ENCODE results near the gene SAMD4B.
"Not testable (repeated sequence)": the region's sequence is repeated elsewhere in the genome, so short reads cannot be mapped to it uniquely, and the experiment has no call there.

Gene SAMD4B

DNA sequence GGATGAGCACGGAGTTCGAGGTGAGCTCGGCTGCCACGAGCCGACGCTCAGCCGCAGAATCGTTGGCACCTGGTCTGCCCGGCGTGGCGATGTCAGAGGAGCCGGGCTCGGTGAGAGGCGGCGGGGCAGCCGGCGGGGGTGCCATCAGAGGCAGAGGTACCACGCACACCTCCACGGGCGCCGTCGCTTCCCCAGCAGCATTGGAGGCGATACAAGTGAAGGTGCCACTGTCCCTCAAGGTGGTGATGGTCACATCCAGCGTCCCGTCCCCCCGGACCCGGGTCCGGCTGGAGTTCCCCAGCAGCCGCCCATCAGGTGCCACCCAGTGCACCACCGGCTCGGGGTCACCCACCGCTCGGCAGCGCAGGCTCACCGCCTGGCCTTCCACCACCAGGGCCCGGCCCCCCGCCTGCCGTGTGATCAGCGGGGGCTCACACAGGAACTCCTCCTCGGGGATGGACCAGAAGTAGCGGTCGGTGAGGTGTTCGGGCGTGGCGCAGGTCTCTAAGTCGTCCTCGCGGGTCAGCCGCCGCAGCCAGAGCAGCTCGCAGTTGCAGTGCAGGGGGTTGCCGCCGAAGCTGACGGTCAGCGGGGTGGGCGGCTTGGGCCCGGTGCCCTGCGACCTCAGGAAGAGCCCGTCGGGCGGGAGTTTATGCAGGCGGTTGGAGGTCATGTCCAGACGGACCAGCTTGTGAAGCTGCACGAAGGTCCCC is 28.0 kb upstream of the SAMD4B start:
- DNase-seq = no peak

DNA sequence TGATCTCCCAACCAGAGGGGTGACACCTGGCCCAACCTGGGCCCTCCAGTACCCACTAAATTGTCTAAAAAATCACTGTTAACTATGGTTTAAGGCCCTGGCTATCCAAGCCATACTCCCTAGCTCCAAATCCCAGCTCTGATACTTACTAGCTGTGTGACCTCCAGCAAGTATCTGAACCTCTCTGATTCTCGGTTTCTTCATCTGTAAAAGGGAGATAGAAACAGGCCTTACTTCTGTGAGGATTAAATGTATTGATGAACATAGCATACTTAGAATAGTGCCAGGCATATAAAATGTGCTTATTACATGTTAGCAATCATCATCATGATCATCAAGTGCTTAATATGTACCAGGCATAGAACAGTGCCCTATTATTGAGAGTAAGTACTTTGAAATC is 26.3 kb upstream of the SAMD4B start:
- no peak for DNase-seq

DNA sequence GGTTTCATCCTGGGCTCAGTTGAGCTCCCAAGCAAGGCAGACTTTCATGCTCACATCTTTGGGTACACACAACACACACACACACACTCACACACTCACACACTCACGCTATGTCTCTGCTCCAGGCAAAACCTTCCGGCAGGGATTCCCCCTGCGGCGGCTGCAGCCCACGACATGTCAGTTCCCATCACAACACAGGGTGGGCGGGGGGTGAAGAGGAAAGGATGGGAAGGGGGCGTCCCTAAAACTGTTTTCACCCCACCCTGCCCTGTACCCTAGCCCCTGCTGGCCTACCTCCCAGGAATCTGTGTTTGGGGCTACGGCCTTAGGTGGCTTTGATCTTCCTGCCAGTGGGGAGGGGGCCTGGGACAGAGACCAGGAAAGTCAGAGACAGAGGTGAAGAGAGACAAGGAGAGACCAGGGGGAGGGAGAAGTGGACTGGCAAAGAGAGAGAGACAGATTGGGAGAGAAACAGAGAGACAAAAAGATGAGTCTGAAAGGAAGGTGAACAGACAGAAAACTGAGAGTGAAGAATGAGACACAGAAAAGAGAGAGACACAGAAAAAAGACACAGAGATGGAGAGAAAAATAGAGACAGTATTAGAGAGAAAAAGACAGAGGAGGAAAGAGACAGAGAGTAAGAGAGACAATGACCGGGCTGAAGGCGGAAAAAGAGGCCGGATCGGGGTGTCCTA is 25.4 kb upstream of the SAMD4B start:
- DNase-seq = no peak

DNA sequence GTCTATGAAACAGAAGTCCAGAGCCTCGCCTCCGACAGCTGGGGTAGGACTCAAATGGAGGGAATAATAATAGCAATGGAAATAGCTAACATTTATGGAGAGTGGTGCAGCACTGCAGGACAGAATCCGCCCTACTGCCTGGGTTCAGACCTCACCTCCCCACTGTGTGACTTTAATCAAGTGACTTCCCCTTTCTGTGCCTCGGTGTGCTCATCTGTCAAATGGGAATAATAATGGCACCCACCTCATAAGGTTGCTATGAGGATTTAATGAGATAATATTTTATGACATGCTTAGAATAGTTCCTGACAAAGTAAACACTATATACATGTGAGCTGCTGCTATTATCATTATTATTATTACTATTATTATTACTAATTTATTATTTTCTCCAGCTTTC is 24.7 kb upstream of the SAMD4B start:
- DNase-seq = no peak

DNA sequence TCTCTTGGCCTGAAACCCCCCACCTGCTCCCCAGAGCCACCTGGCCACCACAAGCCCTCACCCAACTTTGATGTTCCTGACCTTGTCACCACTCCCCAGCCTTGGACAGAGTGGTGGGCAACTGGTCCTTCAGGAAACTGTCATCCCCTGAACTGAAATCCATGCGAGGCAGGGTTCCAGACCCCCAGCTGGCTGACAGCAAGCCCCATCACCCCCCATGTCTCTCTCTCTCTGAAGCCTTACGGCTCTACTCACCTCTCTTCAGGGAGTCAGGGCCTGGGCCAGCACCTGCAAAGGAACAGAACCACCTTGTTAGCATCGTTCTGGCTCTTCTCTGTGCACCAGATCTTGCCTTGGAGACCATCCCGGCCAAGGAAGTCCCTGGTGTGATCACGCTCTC is 24.1 kb upstream of the SAMD4B start:
- no peak for DNase-seq

DNA sequence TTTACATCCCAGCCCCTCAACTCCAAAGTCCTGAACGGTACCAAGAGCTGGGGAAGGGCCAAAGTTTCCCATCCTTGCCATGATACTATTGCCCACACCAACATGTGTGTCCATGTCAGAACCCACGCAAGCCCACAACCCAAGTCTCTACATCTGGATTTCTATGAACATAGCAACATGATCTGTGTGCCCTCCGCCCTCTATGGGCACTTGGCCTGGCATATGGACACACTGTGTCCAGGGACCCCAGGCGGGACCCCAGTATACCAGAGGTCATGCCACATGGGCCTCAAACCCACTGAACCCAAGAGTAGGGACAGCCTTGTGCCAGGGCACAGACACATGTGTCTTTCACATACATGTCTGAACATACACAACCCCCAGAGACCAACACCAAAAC is 23.5 kb upstream of the SAMD4B start:
- DNase-seq = no peak

DNA sequence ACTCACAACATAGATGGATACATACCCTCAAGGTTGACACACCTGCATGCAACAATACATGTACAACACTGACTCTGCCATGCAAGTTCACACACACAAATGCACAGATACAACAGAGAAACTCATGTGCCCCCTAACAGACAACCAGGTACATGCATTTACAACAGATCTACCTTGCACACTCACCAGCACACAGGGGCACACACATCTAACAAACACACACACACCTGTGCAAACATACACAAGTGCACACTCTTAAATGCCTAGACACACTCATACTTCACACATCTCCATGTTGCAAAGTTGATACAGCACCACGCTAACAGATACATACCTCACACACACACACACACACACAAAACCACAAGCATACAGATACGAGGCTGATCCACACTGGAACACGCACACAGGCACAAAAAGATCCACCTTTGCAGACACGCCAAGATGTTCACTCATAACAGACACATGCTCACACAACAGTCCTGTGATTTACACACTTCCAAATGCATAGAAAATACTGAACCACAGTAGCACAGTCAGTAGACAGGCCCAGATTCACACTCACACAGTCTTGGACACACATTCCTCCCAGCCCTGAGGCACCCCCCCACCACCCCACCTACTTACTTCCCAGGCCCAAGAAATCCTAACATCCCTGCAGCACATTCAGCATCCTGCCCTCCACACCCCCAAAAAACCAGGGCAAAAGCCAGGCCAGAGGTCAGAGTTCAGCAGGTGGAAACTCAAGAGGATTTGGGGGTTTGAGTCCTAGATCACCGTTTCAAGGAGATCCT is 22.9 kb upstream of the SAMD4B start:
- DNase-seq = no peak

DNA sequence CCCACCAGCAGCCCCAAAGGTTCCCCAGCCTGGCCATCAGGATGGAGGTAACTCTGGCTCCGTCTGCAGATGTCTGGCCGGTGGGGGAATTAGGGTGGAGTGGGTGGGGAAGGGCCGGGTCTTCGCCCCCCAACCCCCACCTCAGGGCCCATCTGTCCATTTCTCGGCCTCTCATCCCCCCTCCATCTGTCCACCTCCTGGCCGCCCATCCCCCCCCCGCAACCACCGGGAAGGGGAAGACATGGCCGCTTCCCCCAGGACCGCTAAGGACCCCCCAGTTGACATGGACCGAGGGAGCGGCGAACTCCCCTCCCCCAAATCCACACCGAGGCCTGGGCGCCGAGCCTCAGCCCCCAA is 22.4 kb upstream of the SAMD4B start:
- no peak for DNase-seq

DNA sequence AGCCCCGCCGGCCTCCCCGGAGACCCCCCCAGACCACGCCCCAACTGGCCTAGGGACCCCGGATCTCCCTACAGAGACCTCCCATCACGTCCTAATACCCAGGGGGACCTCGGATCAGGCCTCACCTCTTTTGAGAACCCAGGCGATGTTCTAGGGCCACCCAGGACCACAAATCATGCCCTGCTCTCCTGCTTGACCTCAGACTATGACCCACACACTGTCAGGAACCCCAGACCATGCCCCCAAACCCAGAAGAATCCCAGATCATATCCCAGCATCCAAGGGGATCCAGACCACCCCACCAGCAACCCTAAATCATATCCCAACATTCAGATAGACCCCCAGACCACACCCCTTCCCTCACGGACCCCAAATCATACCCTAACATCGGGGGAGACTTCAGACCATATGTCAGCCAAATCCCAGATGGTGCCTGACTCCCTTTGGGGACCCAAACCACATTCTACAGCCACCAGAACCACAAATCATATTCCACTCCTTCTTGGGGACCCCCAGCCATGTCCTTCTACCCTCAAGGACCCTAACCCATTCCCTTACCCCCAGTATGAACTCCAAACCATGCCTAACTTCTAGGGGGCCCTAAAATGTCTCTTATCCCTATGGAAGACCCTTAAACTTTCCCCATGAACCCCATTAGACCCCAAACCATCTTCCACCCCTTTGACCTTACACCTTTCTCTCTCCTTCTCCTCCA is 20.9 kb upstream of the SAMD4B start:
- DNase-seq = no peak

DNA sequence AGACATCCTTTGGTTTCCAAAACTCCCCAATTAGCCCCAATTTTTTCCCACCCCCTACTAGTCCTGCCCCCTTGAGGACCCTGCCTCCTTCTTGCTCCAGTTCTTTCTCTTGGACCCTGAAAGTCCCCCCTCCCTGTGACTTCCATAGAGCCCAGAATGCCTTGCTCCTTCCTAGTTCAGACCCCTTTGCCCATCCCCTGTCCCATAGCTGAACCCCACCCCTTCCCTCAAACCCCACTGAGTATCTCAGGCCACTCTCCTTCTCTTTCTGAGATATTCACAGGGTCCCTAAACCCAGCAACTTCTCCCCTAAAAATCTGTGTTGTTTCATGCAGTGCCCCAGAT is 20.4 kb upstream of the SAMD4B start:
- no peak for DNase-seq

DNA sequence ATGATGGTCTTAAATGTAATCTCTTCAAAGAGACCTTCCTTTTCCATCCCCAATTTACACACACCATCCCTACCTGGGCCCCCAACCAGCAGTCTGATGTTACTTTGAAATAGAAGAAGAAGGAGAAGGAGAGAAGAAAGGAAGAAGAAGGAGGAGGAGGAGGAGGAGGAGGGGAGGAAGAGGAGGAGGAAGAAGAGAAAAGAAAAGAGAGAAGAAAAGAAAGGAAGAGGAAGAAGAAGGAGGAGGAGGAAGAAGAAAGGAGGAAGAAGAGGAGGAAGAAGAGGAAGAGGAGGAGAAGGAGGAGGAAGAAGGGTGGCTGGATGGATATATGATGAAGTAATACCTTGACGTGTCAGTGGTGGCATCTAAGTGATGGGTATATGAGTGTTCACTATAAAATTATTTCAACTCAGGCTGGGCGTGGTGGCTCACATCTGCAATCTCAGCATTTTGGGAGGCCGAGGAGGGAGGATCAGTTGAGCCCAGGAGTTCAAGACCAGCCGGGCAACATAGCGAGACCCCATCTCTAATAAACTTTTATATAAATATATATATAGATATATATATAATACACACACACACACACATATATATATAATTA is 17.9 kb upstream of the SAMD4B start:
- no peak for DNase-seq

DNA sequence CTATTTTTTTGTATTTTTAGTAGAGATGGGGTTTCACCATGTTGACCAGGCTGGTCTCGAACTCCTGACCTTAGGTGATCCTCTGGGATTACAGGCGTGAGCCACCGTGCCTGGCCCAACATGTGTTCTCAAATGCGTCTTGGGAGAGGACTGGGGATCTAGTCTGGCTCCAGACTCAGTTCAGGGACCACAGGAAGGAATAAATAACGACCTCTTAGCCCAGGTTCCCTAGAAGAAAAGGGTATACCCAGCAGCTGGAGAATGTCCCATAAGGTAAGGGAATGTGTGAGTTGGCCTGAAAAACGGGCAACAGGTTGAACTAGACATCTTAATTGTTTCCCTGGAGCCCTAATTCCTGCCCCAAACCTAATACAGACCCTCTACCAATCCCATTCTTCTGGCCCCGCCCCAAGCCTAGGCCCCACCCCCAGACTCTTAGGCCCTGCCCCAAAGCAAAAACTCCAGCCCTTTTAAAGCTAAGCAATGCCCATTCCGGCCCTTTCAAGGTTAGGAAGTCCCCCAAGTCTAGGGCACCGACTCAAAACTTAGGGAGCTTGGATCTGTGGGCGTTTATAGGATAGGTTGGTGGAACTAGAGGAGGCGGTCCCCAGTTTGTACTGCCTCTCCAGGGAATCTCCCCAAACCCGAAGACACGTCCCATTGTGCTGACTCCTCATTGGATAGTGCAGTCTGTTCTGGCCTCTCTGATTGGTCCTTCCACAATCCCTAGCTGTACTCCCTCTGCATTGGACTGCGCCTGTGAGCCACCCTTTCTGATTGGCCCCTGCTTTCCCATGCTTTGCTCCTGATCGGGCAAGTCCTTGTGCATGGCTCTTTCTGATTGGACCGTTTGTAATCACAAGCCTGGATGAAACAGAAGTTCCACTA is 16.2 kb upstream of the SAMD4B start:
- DNase-seq = no peak

DNA sequence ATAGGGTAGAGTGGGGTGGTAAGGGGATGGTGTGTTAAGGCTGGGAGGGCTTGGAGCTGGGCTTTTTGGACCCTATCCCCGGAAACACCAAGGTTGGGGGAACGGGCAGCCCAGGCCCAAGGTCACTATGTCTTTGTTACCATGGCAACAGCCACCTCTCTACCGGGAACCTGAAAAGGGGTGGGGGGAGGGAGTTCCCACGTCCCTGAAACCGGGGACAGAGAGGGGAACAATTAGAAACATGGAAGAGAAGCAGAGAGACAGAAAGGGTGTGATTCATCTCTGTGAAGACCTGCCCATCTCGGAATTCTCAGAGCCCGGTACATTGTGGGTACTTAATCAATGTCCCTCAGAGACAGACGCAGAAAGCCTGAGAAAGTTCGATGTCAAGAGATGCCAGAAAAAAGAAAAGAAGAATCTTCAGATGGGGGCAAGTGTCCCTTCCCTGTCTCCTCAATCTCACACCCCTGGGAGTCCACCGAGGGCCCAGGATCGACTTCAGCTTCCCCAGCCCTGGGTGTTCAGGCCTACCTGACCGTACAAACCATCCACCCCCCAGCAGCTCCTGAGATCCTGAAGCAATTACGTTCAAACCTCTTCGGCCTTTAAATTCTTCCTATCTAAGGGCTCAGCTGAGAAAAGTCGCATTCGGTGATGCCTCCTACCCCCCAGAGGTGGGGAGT is 14.7 kb upstream of the SAMD4B start:
- DNase-seq = no peak

DNA sequence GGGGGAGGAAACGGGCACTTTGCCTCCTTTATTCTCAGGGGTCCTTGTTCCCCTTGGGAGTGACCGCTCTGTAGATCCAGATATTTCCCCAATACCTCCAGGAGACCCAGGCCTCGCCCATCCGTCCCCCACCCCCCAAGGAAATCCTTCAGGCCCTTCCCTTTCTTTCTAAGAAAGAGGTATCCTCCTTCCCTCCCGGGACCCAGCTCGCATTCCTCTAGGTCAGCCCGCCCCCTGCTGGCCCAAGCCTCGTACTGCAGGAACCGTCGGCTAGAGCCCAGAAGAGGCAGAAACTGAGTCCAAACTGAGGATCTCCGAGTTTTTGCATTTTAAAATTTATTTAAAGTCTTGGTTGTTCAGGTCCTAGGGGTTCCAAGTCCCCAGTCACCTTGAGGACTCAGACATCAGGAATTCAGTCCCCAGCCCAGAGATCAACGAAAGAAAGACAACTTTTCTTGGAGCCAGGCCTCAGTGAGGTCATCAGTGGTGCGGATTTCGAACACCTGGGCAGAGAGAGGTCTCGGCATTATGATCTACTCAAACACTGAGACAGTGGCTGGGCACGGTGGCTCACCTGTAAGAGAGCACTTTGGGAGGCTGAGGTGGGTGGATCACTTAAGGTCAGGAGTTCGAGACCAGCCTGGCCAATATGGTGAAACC is 14.0 kb upstream of the SAMD4B start:
- no peak for DNase-seq

DNA sequence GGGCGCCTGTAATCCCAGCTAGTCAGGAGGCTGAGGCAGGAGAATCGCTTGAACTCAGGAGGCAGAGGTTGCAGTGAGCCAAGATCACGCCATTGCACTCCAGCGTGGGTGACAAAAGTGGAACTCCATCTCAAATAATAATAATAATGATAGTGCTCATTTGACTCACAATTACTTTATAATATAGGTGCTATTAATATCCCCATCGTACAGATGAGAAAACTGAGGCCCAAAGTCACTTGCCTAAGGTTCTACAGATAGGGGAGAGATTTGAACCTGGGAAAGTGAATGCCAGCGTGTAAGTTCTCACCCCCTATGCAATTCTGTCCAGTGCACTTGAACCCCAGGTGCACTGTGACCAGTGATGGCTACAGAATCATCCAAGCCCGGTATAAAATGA is 12.3 kb upstream of the SAMD4B start:
- DNase-seq = no peak

DNA sequence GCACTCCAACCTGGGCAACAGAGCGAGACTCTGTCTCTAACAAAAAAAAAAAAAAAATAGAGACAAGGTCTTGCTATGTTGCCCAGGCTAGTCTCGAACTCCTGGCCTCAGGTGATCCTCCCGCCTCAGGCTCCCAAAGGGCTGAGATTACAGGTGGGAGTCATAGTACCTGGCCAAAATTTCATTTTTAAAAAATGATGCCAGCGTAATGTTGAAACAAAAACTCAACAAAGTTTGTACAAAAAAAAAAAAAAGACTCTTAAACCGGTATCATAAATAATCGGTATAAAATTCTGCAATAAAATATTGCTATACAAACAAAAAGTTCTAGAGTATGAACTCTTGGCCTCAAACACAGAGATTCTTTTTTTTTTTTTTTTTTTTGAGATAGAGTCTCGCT is 9.9 kb upstream of the SAMD4B start:
- no peak for DNase-seq

DNA sequence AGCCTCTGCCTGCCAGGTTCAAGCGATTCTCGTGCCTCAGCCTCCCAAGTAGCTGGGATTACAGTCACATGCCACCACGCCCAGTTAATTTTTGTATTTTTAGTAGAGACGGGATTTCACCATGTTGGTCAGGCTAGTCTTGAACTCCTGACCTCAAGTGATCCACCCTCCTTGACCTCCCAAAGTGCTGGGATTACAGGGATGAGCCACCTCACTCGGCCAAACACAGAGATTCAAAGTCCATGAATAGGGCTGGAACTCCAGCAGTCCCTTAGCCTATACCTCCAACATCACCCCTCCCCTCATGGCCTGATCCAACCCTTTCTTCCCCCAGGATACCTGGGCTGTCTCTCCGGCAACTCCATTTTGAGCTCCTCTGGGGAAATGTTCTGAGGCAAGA is 9.5 kb upstream of the SAMD4B start:
- DNase-seq = not testable (repeated sequence)

DNA sequence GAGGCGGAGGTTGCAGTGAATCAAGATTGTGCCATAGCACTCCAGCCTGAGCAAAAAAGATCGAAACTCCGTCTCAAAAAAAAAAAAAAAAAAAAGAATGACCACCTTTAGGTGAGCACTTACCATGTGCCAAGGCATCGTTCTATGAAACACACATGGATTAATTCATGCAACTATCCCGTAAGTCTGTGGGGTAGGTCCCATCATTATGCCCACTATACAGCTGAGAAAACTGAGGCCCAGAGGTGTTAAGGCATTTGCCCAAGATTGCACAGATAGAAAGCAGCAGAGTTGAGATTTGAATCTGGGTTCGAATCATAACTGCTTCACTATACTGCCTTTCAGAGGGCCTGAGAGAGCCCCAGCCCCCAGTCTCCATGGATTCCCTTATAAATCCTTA is 8.7 kb upstream of the SAMD4B start:
- no peak for DNase-seq

DNA sequence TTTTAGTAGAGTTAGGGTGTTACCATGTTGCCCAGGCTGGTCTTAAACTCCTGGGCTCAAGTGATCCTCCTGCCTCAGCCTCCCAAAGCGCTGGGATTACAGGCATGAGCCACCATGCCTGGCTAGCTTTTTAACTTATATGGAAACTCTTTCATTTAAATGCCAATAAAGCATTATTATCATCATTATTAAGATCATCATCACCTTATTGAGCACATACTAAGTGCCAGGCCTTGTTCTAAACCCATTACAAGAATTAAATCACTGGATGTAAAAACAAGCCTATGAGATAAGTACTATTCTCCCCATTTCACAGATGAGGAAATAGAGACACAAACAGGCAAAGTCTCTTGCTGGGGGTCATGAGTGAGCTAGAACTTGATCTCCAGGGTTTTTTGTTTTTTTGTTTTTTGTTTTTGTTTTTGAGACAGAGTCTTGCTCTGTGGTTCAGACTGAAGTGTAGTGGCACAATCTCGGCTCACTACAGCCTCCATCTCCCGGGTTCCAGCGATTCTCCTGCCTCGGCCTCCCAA is 7.7 kb upstream of the SAMD4B start:
- DNase-seq = no peak

DNA sequence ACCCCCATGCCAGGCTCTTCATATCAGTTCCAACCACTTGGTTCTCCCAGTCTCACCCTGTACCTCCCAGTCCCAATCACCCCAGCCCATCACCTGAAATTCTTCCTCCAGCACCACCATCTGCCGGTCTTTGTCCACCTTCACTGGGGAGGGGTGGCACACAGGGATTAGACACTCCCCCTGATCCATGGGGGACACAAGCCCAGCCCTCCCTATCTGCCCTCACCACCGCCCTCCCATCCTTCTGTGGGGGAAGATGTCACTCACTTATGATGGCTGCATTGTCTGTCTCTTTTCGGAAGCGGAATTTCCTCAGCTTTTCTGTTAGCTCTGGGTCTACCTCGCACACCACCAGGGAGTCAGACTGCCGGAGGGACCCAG is 7.1 kb upstream of the SAMD4B start:
- DNase-seq = no peak

DNA sequence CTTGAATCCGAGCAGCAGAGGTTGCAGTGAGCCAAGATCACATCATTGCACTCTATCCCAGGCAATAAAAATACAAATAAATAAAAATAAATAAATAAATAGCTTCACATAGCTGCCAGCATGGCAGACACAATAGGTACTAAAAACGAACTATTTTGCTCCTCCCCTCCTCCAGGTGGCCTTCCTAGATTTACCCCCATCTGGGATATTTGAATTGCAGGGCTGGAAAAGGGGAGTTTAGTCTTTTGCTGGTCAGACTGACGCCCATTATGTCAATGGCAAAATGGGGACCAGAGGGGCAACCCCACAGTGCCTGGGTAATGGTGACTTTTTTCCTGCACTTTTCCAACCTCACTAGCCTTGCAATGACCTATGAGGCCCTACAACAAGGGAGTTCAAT is 5.7 kb upstream of the SAMD4B start:
- DNase-seq = no peak
